ENCODE data around the gene UNC5A.

GRCh38 chr5:176906126-176906525 is 95.8 kb downstream of the UNC5A start:
- TF ChIP-seq CTCF (conservative IDR thresholded peaks at IDR 0.05; ENCODE audit: low read depth, low read length) (no peak), EZH2phosphoT487 (IDR thresholded peaks at IDR 0.05; ENCODE audit: borderline replicate concordance, low read length) (no peak), EZH2 (IDR thresholded peaks at IDR 0.05; ENCODE audit: low read length, unreplicated experiment) (no peak)

Data from PC-3 (cell line).